ENCODE results near the gene EXOC6B.

EXOC6B gene

GRCh38 chr2:72800492-72800891 is 25.3 kb downstream of the EXOC6B start:
- H3K27ac ChIP-seq (ENCODE audit: low read length) = no peak overlapping the region
- no peaks in the 10 kb centered on the region for H3F3A ChIP-seq (ENCODE audit: insufficient read depth, low read length)
- H2AFZ ChIP-seq (ENCODE audit: low read length) = no peak overlapping the region
- H3K27me3 ChIP-seq (replicated peaks; ENCODE audit: insufficient read depth, low read length) = no peaks in the 10 kb centered on the region
- no peak for DNase-seq
- no peak for TF ChIP-seq CTCF (IDR thresholded peaks at IDR 0.05; ENCODE audit: low read length)
- TF ChIP-seq EZH2 (optimal IDR thresholded peaks at IDR 0.05; ENCODE audit: low read depth, low read length) = no peak
- TF ChIP-seq EZH2phosphoT487 (IDR thresholded peaks at IDR 0.05; ENCODE audit: low read length) = no peak
- H3K9me2 ChIP-seq (replicated peaks; ENCODE audit: insufficient read depth, low read length) = no peaks in the 10 kb centered on the region
- no peaks in the 10 kb centered on the region for H3K9me3 ChIP-seq (replicated peaks; ENCODE audit: insufficient read depth, low read length)
- H4K20me1 ChIP-seq (ENCODE audit: insufficient read depth, low read length) = no peaks in the 10 kb centered on the region
- no peak overlapping the region for H3K4me2 ChIP-seq (ENCODE audit: low read depth, low read length)
- H3K4me1 ChIP-seq (ENCODE audit: low read length) = no peaks in the 10 kb centered on the region
- H3K36me3 ChIP-seq (replicated peaks; ENCODE audit: insufficient read depth, low read length) = no peaks in the 10 kb centered on the region
- H3K79me2 ChIP-seq (ENCODE audit: low read length) = no peaks in the 10 kb centered on the region
- H3K4me3 ChIP-seq (ENCODE audit: low read length) = no peak overlapping the region
- H3K9ac ChIP-seq (ENCODE audit: low read length) = no peak overlapping the region

- Histone ChIP-seq H3K79me2 (ENCODE audit: low read length) (no peaks in the 10 kb centered on the region), H3K36me3 (replicated peaks; ENCODE audit: insufficient read depth, low read length) (no peaks in the 10 kb centered on the region)
- TF ChIP-seq EZH2 (optimal IDR thresholded peaks at IDR 0.05; ENCODE audit: low read depth, low read length) (no peak), EZH2phosphoT487 (IDR thresholded peaks at IDR 0.05; ENCODE audit: low read length) (no peak), CTCF (IDR thresholded peaks at IDR 0.05; ENCODE audit: low read length) (no peak)
These were observed 28.1 kb downstream of the EXOC6B start for GRCh38 chr2:72797740-72798139.

GRCh38 chr2:72796766-72797165 is 29.1 kb downstream of the EXOC6B start:
- Histone ChIP-seq H3K27me3 (replicated peaks; ENCODE audit: insufficient read depth, low read length) (no peaks in the 10 kb centered on the region), H3K4me3 (ENCODE audit: low read length) (no peak overlapping the region), H3K79me2 (ENCODE audit: low read length) (no peaks in the 10 kb centered on the region), H2AFZ (ENCODE audit: low read length) (no peak overlapping the region), H3F3A (ENCODE audit: insufficient read depth, low read length) (no peaks in the 10 kb centered on the region), H3K27ac (ENCODE audit: low read length) (no peak overlapping the region), H3K9me2 (replicated peaks; ENCODE audit: insufficient read depth, low read length) (no peaks in the 10 kb centered on the region), H3K9ac (ENCODE audit: low read length) (no peak overlapping the region), H3K36me3 (replicated peaks; ENCODE audit: insufficient read depth, low read length) (no peaks in the 10 kb centered on the region), H3K4me1 (ENCODE audit: low read length) (no peaks in the 10 kb centered on the region), H3K9me3 (replicated peaks; ENCODE audit: insufficient read depth, low read length) (no peaks in the 10 kb centered on the region), H4K20me1 (ENCODE audit: insufficient read depth, low read length) (no peaks in the 10 kb centered on the region), H3K4me2 (ENCODE audit: low read depth, low read length) (no peak overlapping the region)
- no peak for DNase-seq
- TF ChIP-seq CTCF (IDR thresholded peaks at IDR 0.05; ENCODE audit: low read length) (no peak), EZH2phosphoT487 (IDR thresholded peaks at IDR 0.05; ENCODE audit: low read length) (no peak), EZH2 (optimal IDR thresholded peaks at IDR 0.05; ENCODE audit: low read depth, low read length) (no peak)

More at GRCh38 chr2:72797740-72798139, 28.1 kb downstream of the EXOC6B start:
- H3K9me2 ChIP-seq (replicated peaks; ENCODE audit: insufficient read depth, low read length) = no peaks in the 10 kb centered on the region
- no peaks in the 10 kb centered on the region for H4K20me1 ChIP-seq (ENCODE audit: insufficient read depth, low read length)
- H3K27me3 ChIP-seq (replicated peaks; ENCODE audit: insufficient read depth, low read length) = no peaks in the 10 kb centered on the region
- no peak overlapping the region for H3K9ac ChIP-seq (ENCODE audit: low read length)
- no peaks in the 10 kb centered on the region for H3K9me3 ChIP-seq (replicated peaks; ENCODE audit: insufficient read depth, low read length)
- no peak for DNase-seq
- no peak overlapping the region for H3K4me3 ChIP-seq (ENCODE audit: low read length)
- H2AFZ ChIP-seq (ENCODE audit: low read length) = no peak overlapping the region
- H3K4me2 ChIP-seq (ENCODE audit: low read depth, low read length) = no peak overlapping the region
- no peaks in the 10 kb centered on the region for H3F3A ChIP-seq (ENCODE audit: insufficient read depth, low read length)
- no peaks in the 10 kb centered on the region for H3K4me1 ChIP-seq (ENCODE audit: low read length)
- no peak overlapping the region for H3K27ac ChIP-seq (ENCODE audit: low read length)

Measured in MM.1S (cell line).